ENCODE measurements around the gene TMEM72. TPM values are rescaled to one million over a fixed set of nuclear protein-coding genes. Genes with fewer than 3 reads are reported as not detected.

The TMEM72 gene
- total RNA-seq, 2 experiments from 2014 or later: not detected

- DNase-seq (no peak), ATAC-seq (ENCODE audit: low read depth) (no peak)
- Mint-ChIP-seq H3K4me3 (no peak overlapping the region), H3K36me3 (no peaks in the 10 kb centered on the region), H3K9me3 (peaks cover 4% of the 10 kb centered on the region), H3K4me1 (peaks cover 15% of the 10 kb centered on the region), H3K27ac (no peak overlapping the region), H3K27me3 (peaks cover 17% of the 10 kb centered on the region)
- POLR2A ChIA-PET: interaction anchor here (1.6 kb wide), 1 partner anchor 32 kb away, joined by 4 read pairs; no protein-coding TSS in a partner anchor
Observed at GRCh38 chr10:44936314-44936975, 25.3 kb downstream of the TMEM72 start.

- Mint-ChIP-seq H3K36me3 (no peaks in the 10 kb centered on the region), H3K9me3 (peaks cover 4% of the 10 kb centered on the region), H3K27me3 (peaks cover 22% of the 10 kb centered on the region), H3K4me1 (peaks cover 15% of the 10 kb centered on the region), H3K4me3 (no peak overlapping the region), H3K27ac (no peak overlapping the region)
- POLR2A ChIA-PET: interaction anchor here (1.6 kb wide), 1 partner anchor 31 kb away, joined by 4 read pairs; no protein-coding TSS in a partner anchor
- ATAC-seq (ENCODE audit: low read depth) (no peak), DNase-seq (no peak)
Observed at GRCh38 chr10:44937196-44938005, 26.3 kb downstream of the TMEM72 start.

GRCh38 chr10:44938956-44939355 is 27.8 kb downstream of the TMEM72 start:
- no peak for DNase-seq
- Mint-ChIP-seq H3K27ac (no peak overlapping the region), H3K9me3 (peaks cover 6% of the 10 kb centered on the region), H3K27me3 (peaks cover 28% of the 10 kb centered on the region), H3K36me3 (no peaks in the 10 kb centered on the region), H3K4me3 (no peak overlapping the region), H3K4me1 (peaks cover 11% of the 10 kb centered on the region)
- no peak for ATAC-seq (ENCODE audit: low read depth)
- POLR2A ChIA-PET: no interaction called here

GRCh38 chr10:44939691-44940401 is 28.7 kb downstream of the TMEM72 start:
- H3K4me1 Mint-ChIP-seq: peaks cover 9% of the 10 kb centered on the region

GRCh38 chr10:44944354-44944753 is 33.2 kb downstream of the TMEM72 start:
- peaks cover 6% of the 10 kb centered on the region for H3K36me3 Mint-ChIP-seq
- ATAC-seq (ENCODE audit: low read depth) (no peak), DNase-seq (no peak)
- peaks cover 26% of the 10 kb centered on the region for H3K27me3 Mint-ChIP-seq
- no peak overlapping the region for H3K27ac Mint-ChIP-seq
- H3K4me1 Mint-ChIP-seq: peaks cover 3% of the 10 kb centered on the region
- POLR2A ChIA-PET: no interaction called here
- H3K9me3 Mint-ChIP-seq: peaks cover 11% of the 10 kb centered on the region
- no peak overlapping the region for H3K4me3 Mint-ChIP-seq

More at GRCh38 chr10:44939691-44940401, 28.7 kb downstream of the TMEM72 start:
- H3K9me3 Mint-ChIP-seq: peaks cover 12% of the 10 kb centered on the region
- no peak for DNase-seq
- H3K36me3 Mint-ChIP-seq: peaks cover 5% of the 10 kb centered on the region
- H3K27ac Mint-ChIP-seq: no peak overlapping the region
- peaks cover 28% of the 10 kb centered on the region for H3K27me3 Mint-ChIP-seq
- POLR2A ChIA-PET: interaction anchor here (1.1 kb wide), 1 partner anchor 10 kb away, joined by 4 read pairs; no protein-coding TSS in a partner anchor
- ATAC-seq (ENCODE audit: low read depth): no peak
- no peak overlapping the region for H3K4me3 Mint-ChIP-seq

- Mint-ChIP-seq H3K36me3 (peaks cover 6% of the 10 kb centered on the region), H3K27me3 (peaks cover 16% of the 10 kb centered on the region), H3K27ac (no peak overlapping the region), H3K9me3 (peaks cover 11% of the 10 kb centered on the region), H3K4me1 (peaks cover 3% of the 10 kb centered on the region), H3K4me3 (no peak overlapping the region)
- DNase-seq (no peak), ATAC-seq (ENCODE audit: low read depth) (no peak)
- POLR2A ChIA-PET: interaction anchor here (1.8 kb wide), 1 partner anchor 23 kb away, joined by 4 read pairs; no protein-coding TSS in a partner anchor
Observed at GRCh38 chr10:44946205-44946604, 35.1 kb downstream of the TMEM72 start.

GRCh38 chr10:44947371-44948152 is 36.4 kb downstream of the TMEM72 start:
- ATAC-seq (ENCODE audit: low read depth) (no peak), DNase-seq (no peak)
- Mint-ChIP-seq H3K36me3 (peaks cover 6% of the 10 kb centered on the region), H3K4me1 (peaks cover 3% of the 10 kb centered on the region), H3K4me3 (no peak overlapping the region), H3K9me3 (peaks cover 11% of the 10 kb centered on the region), H3K27ac (no peak overlapping the region), H3K27me3 (peaks cover 7% of the 10 kb centered on the region)
- POLR2A ChIA-PET: interaction anchor here (1.8 kb wide), 1 partner anchor 22 kb away, joined by 4 read pairs; no protein-coding TSS in a partner anchor

GRCh38 chr10:44948642-44949041 is 37.5 kb downstream of the TMEM72 start:
- Mint-ChIP-seq H3K27me3 (peaks cover 3% of the 10 kb centered on the region), H3K4me3 (no peak overlapping the region), H3K4me1 (peaks cover 3% of the 10 kb centered on the region), H3K36me3 (peaks cover 6% of the 10 kb centered on the region), H3K9me3 (peaks cover 9% of the 10 kb centered on the region), H3K27ac (peak overlapping the region; percentile 50)
- POLR2A ChIA-PET: no interaction called here
- DNase-seq: no peak
- no peak for ATAC-seq (ENCODE audit: low read depth)

GRCh38 chr10:44949127-44949802 is 38.1 kb downstream of the TMEM72 start:
- ATAC-seq (ENCODE audit: low read depth): no peak
- POLR2A ChIA-PET: interaction anchor here (1.2 kb wide), 1 partner anchor 9 kb away, joined by 4 read pairs; no protein-coding TSS in a partner anchor
- Mint-ChIP-seq H3K4me3 (no peak overlapping the region), H3K27ac (peak overlapping the region; percentile 50), H3K36me3 (peaks cover 6% of the 10 kb centered on the region), H3K27me3 (peaks cover 3% of the 10 kb centered on the region), H3K4me1 (peaks cover 3% of the 10 kb centered on the region), H3K9me3 (peaks cover 7% of the 10 kb centered on the region)
- no peak for DNase-seq

- peaks cover 2% of the 10 kb centered on the region for H3K9me3 Mint-ChIP-seq
- no peak for ATAC-seq (ENCODE audit: low read depth)
- peaks cover 4% of the 10 kb centered on the region for H3K36me3 Mint-ChIP-seq
- DNase-seq: no peak
- H3K27ac Mint-ChIP-seq: no peak overlapping the region
- H3K4me1 Mint-ChIP-seq: peaks cover 5% of the 10 kb centered on the region
- H3K4me3 Mint-ChIP-seq: no peak overlapping the region
- POLR2A ChIA-PET: interaction anchor here (1.1 to 1.2 kb wide), 2 partner anchors 10 to 23 kb away, joined by 3 to 4 read pairs; no protein-coding TSS in a partner anchor
- peaks cover 3% of the 10 kb centered on the region for H3K27me3 Mint-ChIP-seq
Observed at GRCh38 chr10:44949915-44950314, 38.8 kb downstream of the TMEM72 start.

- H3K9me3 Mint-ChIP-seq: no peaks in the 10 kb centered on the region
Observed at GRCh38 chr10:44950326-44951225, 39.4 kb downstream of the TMEM72 start.

More at GRCh38 chr10:44950326-44951225, 39.4 kb downstream of the TMEM72 start:
- POLR2A ChIA-PET: interaction anchor here (0.5 to 1.2 kb wide), 3 partner anchors 10 to 950 kb away, joined by 3 to 4 read pairs (median 4); no protein-coding TSS in a partner anchor
- H3K36me3 Mint-ChIP-seq: peaks cover 3% of the 10 kb centered on the region
- no peak for DNase-seq
- H3K27me3 Mint-ChIP-seq: peaks cover 3% of the 10 kb centered on the region
- no peak overlapping the region for H3K27ac Mint-ChIP-seq
- ATAC-seq (ENCODE audit: low read depth): no peak
- no peak overlapping the region for H3K4me3 Mint-ChIP-seq
- peaks cover 5% of the 10 kb centered on the region for H3K4me1 Mint-ChIP-seq
